Measurements from ENCODE around the gene RAVER1.

DNA sequence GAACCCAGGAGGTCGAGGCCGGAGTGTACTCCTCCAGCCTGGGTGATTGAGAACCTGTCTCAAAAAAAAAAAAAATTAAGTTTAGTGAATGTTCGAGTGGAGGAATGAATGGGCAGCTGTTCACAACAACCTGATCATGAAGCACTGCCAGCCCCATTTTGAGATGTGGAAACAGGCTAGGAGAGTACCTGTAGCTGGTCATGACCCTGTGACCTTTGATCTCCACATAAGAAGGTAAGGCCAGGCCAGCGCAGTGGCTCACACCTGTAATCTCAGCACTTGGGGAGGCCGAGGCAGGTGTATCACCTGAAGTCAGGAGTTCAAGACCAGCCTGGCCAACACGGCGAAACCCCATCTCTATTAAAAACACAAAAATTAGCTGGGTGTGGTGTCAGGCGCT lies 7.6 kb downstream of the RAVER1 start:
- TF ChIP-seq, protein P1, sequence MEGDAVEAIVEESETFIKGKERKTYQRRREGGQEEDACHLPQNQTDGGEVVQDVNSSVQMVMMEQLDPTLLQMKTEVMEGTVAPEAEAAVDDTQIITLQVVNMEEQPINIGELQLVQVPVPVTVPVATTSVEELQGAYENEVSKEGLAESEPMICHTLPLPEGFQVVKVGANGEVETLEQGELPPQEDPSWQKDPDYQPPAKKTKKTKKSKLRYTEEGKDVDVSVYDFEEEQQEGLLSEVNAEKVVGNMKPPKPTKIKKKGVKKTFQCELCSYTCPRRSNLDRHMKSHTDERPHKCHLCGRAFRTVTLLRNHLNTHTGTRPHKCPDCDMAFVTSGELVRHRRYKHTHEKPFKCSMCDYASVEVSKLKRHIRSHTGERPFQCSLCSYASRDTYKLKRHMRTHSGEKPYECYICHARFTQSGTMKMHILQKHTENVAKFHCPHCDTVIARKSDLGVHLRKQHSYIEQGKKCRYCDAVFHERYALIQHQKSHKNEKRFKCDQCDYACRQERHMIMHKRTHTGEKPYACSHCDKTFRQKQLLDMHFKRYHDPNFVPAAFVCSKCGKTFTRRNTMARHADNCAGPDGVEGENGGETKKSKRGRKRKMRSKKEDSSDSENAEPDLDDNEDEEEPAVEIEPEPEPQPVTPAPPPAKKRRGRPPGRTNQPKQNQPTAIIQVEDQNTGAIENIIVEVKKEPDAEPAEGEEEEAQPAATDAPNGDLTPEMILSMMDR (IDR thresholded peaks at IDR 0.05 in 4 of 5, conservative IDR thresholded peaks at IDR 0.05 in 1 of 5) = no peak
- no peak for TF ChIP-seq POLR2A (IDR thresholded peaks at IDR 0.05)

Data from gastrocnemius medialis (tissue), 4 donors.